Keratinocyte (primary cell): Measurements from ENCODE around the gene MIOX. TPM values are rescaled to one million over a fixed set of nuclear protein-coding genes. Genes with fewer than 3 reads are reported as not detected.

Experiments used
- DNase-seq: peaks from one replicate; pipeline ENCODE4 v3.0.0-alpha.2; 2011; ENCODE audit warnings: low read depth, missing footprints, low spot score
- FAIRE-seq: peaks from 2 replicates; lab custom pipeline; 2011; peaks lifted over from hg19 to GRCh38; lab: Jason Lieb, UNC
- H2AFZ ChIP-seq: 2 replicates; pipeline ENCODE4 v1.6.0; 2012; ENCODE audit warnings: low read length, control low read depth, inconsistent platforms; ENCODE audit not compliant: control insufficient read depth
- H3K27ac ChIP-seq: 2 replicates; pipeline ENCODE4 v1.5.1; 2011; ENCODE audit warnings: low read length; ENCODE audit not compliant: control insufficient read depth, insufficient read depth
- H3K27me3 ChIP-seq: 3 replicates; pipeline ENCODE4 v1.6.0; 2011; ENCODE audit warnings: low read length; ENCODE audit not compliant: control insufficient read depth, insufficient read depth; ENCODE audit errors: extremely low read depth
- H3K36me3 ChIP-seq, 2 experiments: 2 replicates in 1 of 2; 3 replicates in 1 of 2; pipeline ENCODE4 v1.5.1; 2011; ENCODE audit warnings: low read length in 2 of 2, mild to moderate bottlenecking in 1 of 2; ENCODE audit not compliant: control insufficient read depth in 2 of 2, insufficient read depth in 2 of 2; ENCODE audit errors: extremely low read depth in 1 of 2
- H3K4me1 ChIP-seq: 3 replicates; pipeline ENCODE4 v1.5.1; 2011; ENCODE audit warnings: low read length; ENCODE audit not compliant: control insufficient read depth, insufficient read depth; ENCODE audit errors: extremely low read depth
- H3K4me2 ChIP-seq: 3 replicates; pipeline ENCODE4 v1.6.0; 2011; ENCODE audit warnings: low read depth, low read length; ENCODE audit not compliant: control insufficient read depth, insufficient read depth; ENCODE audit errors: extremely low read depth
- H3K4me3 ChIP-seq, 3 experiments: fragments of 200-600 bp in 1 of 3; sonication (generic) in 1 of 3; 2 replicates in 2 of 3; 3 replicates in 1 of 3; pipeline ENCODE4 v1.5.1; 2011 to 2016; ENCODE audit warnings: low read length in 3 of 3, mild to moderate bottlenecking in 3 of 3, control low read depth in 2 of 3, inconsistent platforms in 1 of 3, low read depth in 1 of 3, mixed read lengths in 1 of 3, mixed run types in 1 of 3, moderate library complexity in 1 of 3; ENCODE audit not compliant: control insufficient read depth in 2 of 3, insufficient read depth in 2 of 3; ENCODE audit errors: extremely low read depth in 1 of 3
- H3K79me2 ChIP-seq: 2 replicates; pipeline ENCODE4 v1.6.0; 2012; ENCODE audit warnings: low read length; ENCODE audit not compliant: control insufficient read depth, insufficient read depth
- H3K9ac ChIP-seq: 3 replicates; pipeline ENCODE4 v1.6.0; 2011; ENCODE audit warnings: low read length; ENCODE audit not compliant: control insufficient read depth, insufficient read depth; ENCODE audit errors: extremely low read depth
- H3K9me1 ChIP-seq: 3 replicates; pipeline ENCODE4 v1.6.0; 2011; ENCODE audit warnings: low read length; ENCODE audit not compliant: control insufficient read depth, insufficient read depth; ENCODE audit errors: extremely low read depth
- H3K9me3 ChIP-seq: 2 replicates; pipeline ENCODE4 v1.5.1; 2012; ENCODE audit warnings: low read depth, low read length; ENCODE audit not compliant: control insufficient read depth
- H4K20me1 ChIP-seq: 3 replicates; pipeline ENCODE4 v1.6.0; 2011; ENCODE audit warnings: low read length; ENCODE audit not compliant: control insufficient read depth, insufficient read depth; ENCODE audit errors: extremely low read depth
- EZH2 ChIP-seq: IDR thresholded peaks from one replicate; pipeline ENCODE4 v1.6.1; 2012; ENCODE audit warnings: inconsistent platforms, mild to moderate bottlenecking, low read length, moderate library complexity
- dilution Hi-C: fragments of 300-500 bp; cut with MboI; formaldehyde crosslinking; loops from one replicate; pipeline ENCODE4 v1.7.0; 2020; ENCODE audit warnings: low sequenced_read_pairs; ENCODE audit not compliant: extremely low pct_ligation_motif_present
- polyA plus RNA-seq, 5 experiments: library from polyadenylated mRNA; depleted of rRNA in 3 of 5; stranded (reverse) in 3 of 5; stranded (forward) in 1 of 5; unstranded in 1 of 5; fragments of >200 nt; gene quantifications; 1 replicate in 1 of 5; 2 replicates in 3 of 5; 3 replicates in 1 of 5; pipeline versions ENCODE4 v1.2.1 to v1.2.3, GENCODE V29; 2011 to 2012; ENCODE audit warnings: missing spikeins in 2 of 5, low read depth in 1 of 5, low replicate concordance in 1 of 5
- TF ChIP-seq, protein P1 (sequence below), 3 experiments: IDR thresholded peaks in 1 of 3; conservative IDR thresholded peaks in 1 of 3; optimal IDR thresholded peaks in 1 of 3; 2 replicates in 2 of 3; 3 replicates in 1 of 3; pipeline versions ENCODE3 to v1.5.1; 2011; ENCODE audit warnings: low read length in 3 of 3, mild to moderate bottlenecking in 3 of 3, moderate library complexity in 2 of 3, control low read depth in 1 of 3, inconsistent platforms in 1 of 3; ENCODE audit not compliant: insufficient read depth in 2 of 3; ENCODE audit errors: extremely low read depth in 1 of 3

Gene MIOX
- polyA plus RNA-seq, 1 donor (not counting 4 experiments of a cell fraction or from before 2014, with no cell fraction given), result not detected

DNA sequence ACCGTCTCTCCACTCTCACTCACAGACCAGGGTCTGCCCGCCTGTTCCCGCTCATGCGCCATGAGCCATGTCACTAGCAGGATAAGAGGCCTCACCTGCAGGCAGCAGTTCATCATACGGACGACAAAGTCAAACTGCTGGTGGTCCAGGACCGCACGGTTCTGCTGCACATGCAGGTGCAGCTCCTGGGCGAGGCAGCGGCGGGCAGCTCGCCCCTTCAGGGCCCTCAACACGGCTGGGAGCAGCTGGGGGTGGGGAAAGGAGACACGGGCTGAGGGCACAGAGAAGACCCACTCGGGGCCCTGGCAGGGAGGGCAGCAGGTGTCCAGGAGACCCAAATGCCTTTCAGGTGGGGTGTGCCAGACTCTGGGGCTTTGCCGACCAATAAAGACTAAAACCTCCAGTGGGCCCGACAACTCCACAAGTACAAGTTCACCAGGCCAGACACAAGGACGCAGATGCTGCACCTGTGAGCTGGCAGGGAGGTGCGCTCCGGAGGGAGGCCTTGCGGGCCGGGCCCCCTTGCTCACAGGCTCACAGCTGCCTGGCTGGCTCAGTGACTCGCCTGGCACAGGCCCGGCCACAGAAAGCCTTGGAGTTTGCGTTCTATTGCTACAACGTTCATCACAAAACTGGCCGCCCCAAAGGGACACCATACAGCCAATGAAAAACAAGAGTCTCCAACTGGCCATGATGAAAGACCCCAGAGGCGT is 23.3 kb upstream of the MIOX start:
- Histone ChIP-seq H3K9me3 (no peaks in the 10 kb centered on the region), H3K79me2 (peaks cover 2% of the 10 kb centered on the region), H3K9ac (no peak overlapping the region), H3K36me3 (peaks cover 49 to 65% of the 10 kb centered on the region in 2 experiments), H4K20me1 (no peaks in the 10 kb centered on the region), H3K9me1 (no peaks in the 10 kb centered on the region), H3K4me1 (peaks cover 8% of the 10 kb centered on the region), H3K4me3 (no peak overlapping the region), H3K4me2 (no peak overlapping the region), H2AFZ (no peak overlapping the region), H3K27me3 (no peaks in the 10 kb centered on the region), H3K27ac (no peak overlapping the region)
- DNase-seq (no peak), FAIRE-seq (no peak)
- TF ChIP-seq, protein P1, sequence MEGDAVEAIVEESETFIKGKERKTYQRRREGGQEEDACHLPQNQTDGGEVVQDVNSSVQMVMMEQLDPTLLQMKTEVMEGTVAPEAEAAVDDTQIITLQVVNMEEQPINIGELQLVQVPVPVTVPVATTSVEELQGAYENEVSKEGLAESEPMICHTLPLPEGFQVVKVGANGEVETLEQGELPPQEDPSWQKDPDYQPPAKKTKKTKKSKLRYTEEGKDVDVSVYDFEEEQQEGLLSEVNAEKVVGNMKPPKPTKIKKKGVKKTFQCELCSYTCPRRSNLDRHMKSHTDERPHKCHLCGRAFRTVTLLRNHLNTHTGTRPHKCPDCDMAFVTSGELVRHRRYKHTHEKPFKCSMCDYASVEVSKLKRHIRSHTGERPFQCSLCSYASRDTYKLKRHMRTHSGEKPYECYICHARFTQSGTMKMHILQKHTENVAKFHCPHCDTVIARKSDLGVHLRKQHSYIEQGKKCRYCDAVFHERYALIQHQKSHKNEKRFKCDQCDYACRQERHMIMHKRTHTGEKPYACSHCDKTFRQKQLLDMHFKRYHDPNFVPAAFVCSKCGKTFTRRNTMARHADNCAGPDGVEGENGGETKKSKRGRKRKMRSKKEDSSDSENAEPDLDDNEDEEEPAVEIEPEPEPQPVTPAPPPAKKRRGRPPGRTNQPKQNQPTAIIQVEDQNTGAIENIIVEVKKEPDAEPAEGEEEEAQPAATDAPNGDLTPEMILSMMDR (optimal IDR thresholded peaks at IDR 0.05 in 1 of 3, IDR thresholded peaks at IDR 0.05 in 1 of 3, conservative IDR thresholded peaks at IDR 0.05 in 1 of 3; ENCODE audit: extremely low read depth in 1 of 3, insufficient read depth in 2 of 3, low read length in 3 of 3), result no peak
- no peak for TF ChIP-seq EZH2
- dilution Hi-C loops, result no loop called here

DNA sequence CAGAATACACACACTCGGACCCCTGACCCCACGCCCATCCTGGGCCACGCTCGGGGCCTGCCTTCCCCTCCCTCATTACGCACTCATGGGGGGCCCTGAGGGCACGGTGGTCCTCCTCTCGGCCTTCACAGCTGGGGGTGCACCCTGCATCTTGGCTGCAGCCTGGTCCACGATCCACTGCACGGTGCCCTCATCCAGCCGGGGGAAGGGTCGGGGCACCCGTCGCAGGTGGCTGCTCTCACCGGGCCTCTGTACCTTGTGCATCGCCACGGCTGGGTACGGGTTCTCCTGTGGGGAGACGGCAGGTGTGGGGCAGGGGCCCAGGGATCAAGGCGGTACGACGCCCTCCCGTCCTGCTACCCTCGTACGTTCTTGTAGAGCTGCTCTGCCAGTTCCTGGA is 22.2 kb upstream of the MIOX start:
- no peak overlapping the region for H2AFZ ChIP-seq
- dilution Hi-C loops, result no loop called here
- H3K4me1 ChIP-seq, result peaks cover 12% of the 10 kb centered on the region
- H3K4me3 ChIP-seq, result no peak overlapping the region
- peaks cover 39 to 60% of the 10 kb centered on the region in 2 experiments for H3K36me3 ChIP-seq
- DNase-seq (no peak), FAIRE-seq (no peak)
- no peak overlapping the region for H3K4me2 ChIP-seq
- no peak overlapping the region for H3K9ac ChIP-seq
- H3K9me3 ChIP-seq, result no peaks in the 10 kb centered on the region
- peaks cover 13% of the 10 kb centered on the region for H3K79me2 ChIP-seq
- no peaks in the 10 kb centered on the region for H3K27me3 ChIP-seq
- TF ChIP-seq, protein P1 (optimal IDR thresholded peaks at IDR 0.05 in 1 of 3, IDR thresholded peaks at IDR 0.05 in 1 of 3, conservative IDR thresholded peaks at IDR 0.05 in 1 of 3; ENCODE audit: extremely low read depth in 1 of 3, insufficient read depth in 2 of 3, low read length in 3 of 3), result no peak
- peaks cover 7% of the 10 kb centered on the region for H4K20me1 ChIP-seq
- no peak overlapping the region for H3K27ac ChIP-seq
- H3K9me1 ChIP-seq, result peaks cover 5% of the 10 kb centered on the region
